ENCODE results near the gene TOLLIP. TPM values are rescaled to one million over a fixed set of nuclear protein-coding genes. Genes with fewer than 3 reads are reported as not detected.

TOLLIP gene
- total RNA-seq, 1 experiment from 2014 or later, result 32.3 TPM

- no peaks in the 10 kb centered on the region for H4K20me1 ChIP-seq (ENCODE audit: control insufficient read depth, insufficient read depth, insufficient read length)
- H3K4me1 Mint-ChIP-seq, result no peaks in the 10 kb centered on the region
- H3K27ac ChIP-seq (ENCODE audit: insufficient read length, low read depth, low read length), result no peak overlapping the region
- no peak overlapping the region for H3K4me2 ChIP-seq (ENCODE audit: insufficient read depth, insufficient read length, low read length)
- no peaks in the 10 kb centered on the region for H3K79me2 ChIP-seq (ENCODE audit: insufficient read depth, low read length)
- no peak overlapping the region for H3K23ac ChIP-seq (ENCODE audit: insufficient read length, low read depth, low read length)
- H3K27ac Mint-ChIP-seq, result no peak overlapping the region; a peak in 1 of 7 replicates
- H3K4ac ChIP-seq (ENCODE audit: low read depth, low read length), result no peak overlapping the region
- H3K36me3 Mint-ChIP-seq (ENCODE audit: insufficient read depth in 1 of 3, low read depth in 3 of 3), result peaks cover 0 to 8% (median 5%) of the 10 kb centered on the region in 3 experiments; a peak in 6 of 7 replicates
- H2AFZ ChIP-seq (ENCODE audit: low read length), result no peak overlapping the region
- no peak overlapping the region; the same call in 1 of the 2 replicates for H3K14ac ChIP-seq (ENCODE audit: insufficient read depth, low read length)
- no peak overlapping the region for H3K18ac ChIP-seq (ENCODE audit: insufficient read length, low read depth, low read length)
- H4K91ac ChIP-seq (ENCODE audit: insufficient read length, low read depth, low read length), result no peak overlapping the region
- no peaks in the 10 kb centered on the region for H3K27me3 ChIP-seq (ENCODE audit: insufficient read depth, low read length)
- no peak overlapping the region for H4K5ac ChIP-seq (ENCODE audit: insufficient read length, low read depth, low read length)
- H3K23me2 ChIP-seq (ENCODE audit: insufficient read length, low read depth, low read length, poor library complexity, severe bottlenecking), result no peaks in the 10 kb centered on the region
- H2BK15ac ChIP-seq (ENCODE audit: low read depth, low read length), result no peak overlapping the region
- H2BK12ac ChIP-seq (ENCODE audit: insufficient read length, low read depth, low read length), result no peak overlapping the region
- no peak overlapping the region for H3K4me3 Mint-ChIP-seq
- peaks cover 10% of the 10 kb centered on the region for H3K27me3 Mint-ChIP-seq (ENCODE audit: low read depth)
- no peak overlapping the region for H2BK5ac ChIP-seq (ENCODE audit: insufficient read length, low read length)
- H2BK120ac ChIP-seq (ENCODE audit: low read depth, low read length, poor library complexity, severe bottlenecking), result no peak overlapping the region
- no peak overlapping the region for H3K56ac ChIP-seq (ENCODE audit: insufficient read length, low read depth, low read length)
- no peak overlapping the region for H3T11ph ChIP-seq (ENCODE audit: low read length)
- no peaks in the 10 kb centered on the region for H3K4me1 ChIP-seq (ENCODE audit: insufficient read depth, low read length)
- H2AK5ac ChIP-seq (ENCODE audit: insufficient read length, low read length), result no peak overlapping the region
- H3K9me3 Mint-ChIP-seq, result peaks cover 15 to 17% of the 10 kb centered on the region in 2 experiments
- no peaks in the 10 kb centered on the region for H3K79me1 ChIP-seq (ENCODE audit: insufficient read depth, low read depth, low read length, poor library complexity, severe bottlenecking)
- H2BK20ac ChIP-seq (ENCODE audit: low read depth, low read length, poor library complexity, severe bottlenecking), result no peak overlapping the region
- no CpG with 5 or more reads among the region's 10 CpGs for WGBS (ENCODE audit: extremely low coverage, insufficient read length, low lambda C conversion rate)
- no peaks in the 10 kb centered on the region for H3K9me3 ChIP-seq (ENCODE audit: control insufficient read depth, low read depth, low read length)
- TF ChIP-seq CTCF (conservative IDR thresholded peaks at IDR 0.05), result no peak
- H4K8ac ChIP-seq (replicated peaks; ENCODE audit: insufficient read length, low read depth, low read length), result no peak overlapping the region
- no peak for DNase-seq
- no peak overlapping the region for H3K9ac ChIP-seq (ENCODE audit: extremely low read depth, insufficient read length, low read length)
These were observed 71.6 kb downstream of the TOLLIP start for GRCh38 chr11:1237851-1238250.

Data from H9 (cell line).